H1 (cell line): Measurements from ENCODE around the gene PLA2G4A. TPM values are rescaled to one million over a fixed set of nuclear protein-coding genes. Genes with fewer than 3 reads are reported as not detected.

Experiments
- CTCF ChIA-PET: fragments of 300-600 bp; sonication (Branson Sonifier 250); formaldehyde crosslinking; loops from one replicate; lab custom pipeline; 2021; ENCODE audit not compliant: partially characterized antibody; lab: Charles Lee
- POLR2A ChIA-PET: fragments of 300-600 bp; sonication (Branson Sonifier 250); formaldehyde crosslinking; loops from one replicate; lab custom pipeline; 2021; ENCODE audit warnings: inconsistent platforms; ENCODE audit not compliant: partially characterized antibody; lab: Charles Lee
- DNase-seq, 2 experiments: peaks; one replicate each; pipeline versions ENCODE4 v3.0.0 to v3.0.0-alpha.2; 2010 to 2022; ENCODE audit warnings: low spot score in 2 of 2, low read depth in 1 of 2, mixed read lengths in 1 of 2
- FAIRE-seq: peaks from 2 replicates; lab custom pipeline; 2011; peaks lifted over from hg19 to GRCh38; lab: Jason Lieb, UNC
- H2AFZ ChIP-seq: 2 replicates; pipeline ENCODE4 v1.8.1; 2012; ENCODE audit warnings: low read length, inconsistent platforms
- H2AK5ac ChIP-seq: 2 replicates; pipeline ENCODE4 v1.6.1; 2013; ENCODE audit warnings: low read depth, low read length
- H2BK120ac ChIP-seq: replicated peaks from 2 replicates; pipeline ENCODE3; 2013; ENCODE audit warnings: low read depth, low read length, inconsistent platforms
- H2BK12ac ChIP-seq: 2 replicates; pipeline ENCODE4 v1.6.1; 2013; ENCODE audit warnings: low read depth, low read length
- H2BK15ac ChIP-seq: 2 replicates; pipeline ENCODE4 v1.6.1; 2013; ENCODE audit warnings: low read length
- H2BK20ac ChIP-seq: 2 replicates; pipeline ENCODE4 v1.6.1; 2013; ENCODE audit warnings: low read length
- H2BK5ac ChIP-seq: 2 replicates; pipeline ENCODE4 v1.6.1; 2013; ENCODE audit warnings: low read depth, low read length
- H3K14ac ChIP-seq: 2 replicates; pipeline ENCODE4 v1.6.1; 2013; ENCODE audit warnings: inconsistent platforms; ENCODE audit not compliant: insufficient read length
- H3K18ac ChIP-seq: 2 replicates; pipeline ENCODE4 v1.6.1; 2013; ENCODE audit warnings: low read length; ENCODE audit errors: extremely low read depth
- H3K23ac ChIP-seq: 2 replicates; pipeline ENCODE4 v1.6.1; 2013; ENCODE audit warnings: inconsistent platforms; ENCODE audit not compliant: insufficient read length
- H3K23me2 ChIP-seq: 2 replicates; pipeline ENCODE4 v1.6.1; 2013; ENCODE audit warnings: low read depth, low read length
- H3K27ac ChIP-seq: 2 replicates; pipeline ENCODE4 v1.6.1; 2011; ENCODE audit warnings: low read depth, low read length, inconsistent platforms
- H3K27me3 ChIP-seq, 4 experiments: replicated peaks in 1 of 4; 1 replicate in 1 of 4; 2 replicates in 3 of 4; pipeline versions ENCODE4 v1.6.1 to v1.8.1; 2011 to 2013; ENCODE audit warnings: low read length in 3 of 4, mild to moderate bottlenecking in 3 of 4, inconsistent platforms in 2 of 4, mixed read lengths in 2 of 4, moderate library complexity in 1 of 4; ENCODE audit not compliant: control insufficient read depth in 3 of 4, insufficient read depth in 3 of 4; ENCODE audit errors: extremely low read depth in 1 of 4
- H3K36me3 ChIP-seq, 4 experiments: 2 replicates each; pipeline versions ENCODE4 v1.6.1 to v1.8.1; 2011 to 2013; ENCODE audit warnings: mild to moderate bottlenecking in 4 of 4, low read length in 3 of 4, moderate library complexity in 2 of 4, control low read depth in 1 of 4, inconsistent platforms in 1 of 4; ENCODE audit not compliant: insufficient read depth in 4 of 4, control insufficient read depth in 2 of 4
- H3K4ac ChIP-seq: replicated peaks from 2 replicates; pipeline ENCODE3; 2013; ENCODE audit warnings: low read length, low read depth, mixed read lengths, inconsistent platforms; ENCODE audit not compliant: insufficient read length
- H3K4me1 ChIP-seq, 4 experiments: replicated peaks in 1 of 4; 1 replicate in 1 of 4; 2 replicates in 3 of 4; pipeline versions ENCODE4 v1.6.1 to v1.8.1; 2011 to 2013; ENCODE audit warnings: low read length in 3 of 4, inconsistent platforms in 2 of 4, mixed read lengths in 1 of 4; ENCODE audit not compliant: insufficient read depth in 4 of 4, control insufficient read depth in 3 of 4
- H3K4me2 ChIP-seq, 2 experiments: 2 replicates each; pipeline versions ENCODE4 v1.6.1 to v1.8.1; 2011 to 2013; ENCODE audit warnings: low read depth in 2 of 2, low read length in 2 of 2, control low read depth in 1 of 2, inconsistent platforms in 1 of 2, mild to moderate bottlenecking in 1 of 2; ENCODE audit not compliant: insufficient read depth in 1 of 2
- H3K4me3 ChIP-seq, 4 experiments: fragments of 200-600, 300-600 bp in 1 of 4; sonication (generic), shearing (Covaris generic), sonication (Bioruptor Twin) in 1 of 4; 2 replicates each; pipeline versions ENCODE4 v1.5.1 to v1.8.1; 2011 to 2016; ENCODE audit warnings: low read length in 4 of 4, low read depth in 3 of 4, control low read depth in 2 of 4, inconsistent platforms in 2 of 4, mild to moderate bottlenecking in 2 of 4, mixed read lengths in 1 of 4, moderate library complexity in 1 of 4; ENCODE audit not compliant: insufficient read depth in 2 of 4; ENCODE audit errors: extremely low read depth in 1 of 4
- H3K56ac ChIP-seq: replicated peaks from 2 replicates; pipeline ENCODE3; 2013; ENCODE audit warnings: low read depth, mild to moderate bottlenecking, mixed read lengths, low read length, inconsistent platforms; ENCODE audit not compliant: insufficient read length
- H3K79me1 ChIP-seq: 2 replicates; pipeline ENCODE4 v1.6.1; 2013; ENCODE audit warnings: low read depth, low read length, control low read depth
- H3K79me2 ChIP-seq, 2 experiments: 2 replicates each; pipeline versions ENCODE4 v1.6.1 to v1.8.1; 2012 to 2013; ENCODE audit warnings: low read length in 2 of 2, mild to moderate bottlenecking in 2 of 2, inconsistent platforms in 1 of 2; ENCODE audit not compliant: insufficient read depth in 2 of 2, control insufficient read depth in 1 of 2
- H3K9ac ChIP-seq, 4 experiments: replicated peaks in 1 of 4; 1 replicate in 1 of 4; 2 replicates in 3 of 4; pipeline versions ENCODE4 v1.6.1 to v1.8.1; 2011 to 2013; ENCODE audit warnings: low read depth in 3 of 4, low read length in 3 of 4, control low read depth in 2 of 4, mild to moderate bottlenecking in 2 of 4, moderate library complexity in 2 of 4, inconsistent platforms in 1 of 4; ENCODE audit errors: extremely low read depth in 1 of 4
- H3K9me3 ChIP-seq, 2 experiments: 2 replicates each; pipeline versions ENCODE4 v1.6.1 to v1.8.1; 2012 to 2013; ENCODE audit warnings: mild to moderate bottlenecking in 2 of 2, moderate library complexity in 2 of 2, control low read depth in 1 of 2, inconsistent platforms in 1 of 2, low read depth in 1 of 2, low read length in 1 of 2, mixed read lengths in 1 of 2; ENCODE audit not compliant: insufficient read depth in 2 of 2
- H4K20me1 ChIP-seq, 2 experiments: replicated peaks in 1 of 2; 2 replicates each; pipeline versions ENCODE3 to v1.8.1; 2011 to 2013; ENCODE audit warnings: inconsistent platforms in 2 of 2, low read length in 2 of 2, mild to moderate bottlenecking in 1 of 2; ENCODE audit not compliant: insufficient read depth in 2 of 2, control insufficient read depth in 1 of 2
- H4K5ac ChIP-seq: 2 replicates; pipeline ENCODE4 v1.6.1; 2013; ENCODE audit warnings: low read length, low read depth, mixed read lengths, inconsistent platforms; ENCODE audit not compliant: insufficient read length
- H4K8ac ChIP-seq: 2 replicates; pipeline ENCODE4 v1.8.0; 2013; ENCODE audit warnings: mild to moderate bottlenecking, moderate library complexity, low read length, inconsistent platforms; ENCODE audit not compliant: insufficient read depth; ENCODE audit errors: extremely low read depth
- H4K91ac ChIP-seq: replicated peaks from 2 replicates; pipeline ENCODE3; 2013; ENCODE audit warnings: low read length, mixed read lengths, inconsistent platforms; ENCODE audit not compliant: insufficient read length
- EP300 ChIP-seq, 2 experiments: IDR thresholded peaks; 1 replicate in 1 of 2; 2 replicates in 1 of 2; pipeline ENCODE4 v1.6.1; 2011 to 2012; ENCODE audit warnings: low read depth in 2 of 2, low read length in 2 of 2, mild to moderate bottlenecking in 2 of 2, borderline replicate concordance in 1 of 2, inconsistent platforms in 1 of 2, moderate library complexity in 1 of 2
- GABPA ChIP-seq: IDR thresholded peaks from 2 replicates; pipeline ENCODE4 v1.6.1; 2011; ENCODE audit warnings: mild to moderate bottlenecking, low read length, moderate library complexity, borderline replicate concordance; ENCODE audit not compliant: insufficient read depth
- GTF2F1 ChIP-seq: IDR thresholded peaks from 2 replicates; pipeline ENCODE4 v1.6.1; 2012; ENCODE audit warnings: low read depth, low read length, improper control_type of control experiment, borderline replicate concordance
- JUND ChIP-seq: IDR thresholded peaks from 2 replicates; pipeline ENCODE4 v1.6.1; 2011; ENCODE audit warnings: mild to moderate bottlenecking, improper control_type of control experiment, low read length
- NANOG ChIP-seq: IDR thresholded peaks from 2 replicates; pipeline ENCODE4 v1.6.1; 2011; ENCODE audit warnings: low read length, low read depth, mild to moderate bottlenecking, inconsistent platforms; ENCODE audit not compliant: insufficient read depth, poor library complexity, severe bottlenecking
- POLR2A ChIP-seq, 2 experiments: IDR thresholded peaks; 1 replicate in 1 of 2; 2 replicates in 1 of 2; pipeline ENCODE4 v1.6.1; 2011; ENCODE audit warnings: low read depth in 2 of 2, low read length in 2 of 2, mild to moderate bottlenecking in 2 of 2; ENCODE audit errors: control extremely low read depth in 1 of 2
- SIRT6 ChIP-seq: IDR thresholded peaks from one replicate; pipeline ENCODE4 v1.7.1; 2012; ENCODE audit warnings: low read length, inconsistent platforms
- SP1 ChIP-seq: IDR thresholded peaks from 2 replicates; pipeline ENCODE4 v1.6.1; 2011; ENCODE audit warnings: low read depth, low read length
- SP4 ChIP-seq: IDR thresholded peaks from 2 replicates; pipeline ENCODE4 v1.6.1; 2012; ENCODE audit warnings: low read length, inconsistent platforms
- TBP ChIP-seq: IDR thresholded peaks from 2 replicates; pipeline ENCODE4 v1.6.1; 2011; ENCODE audit warnings: low read depth, low read length, improper control_type of control experiment
- TCF12 ChIP-seq: IDR thresholded peaks from 2 replicates; pipeline ENCODE4 v1.6.1; 2011; ENCODE audit warnings: low read depth, mild to moderate bottlenecking, low read length
- WGBS, 2 experiments: shearing (Covaris generic) in 1 of 2; methylation state at CpG; one replicate each; pipeline versions ENCODE4 v1.1.6 to v1.1.7; 2013 to 2015; ENCODE audit warnings: low lambda C conversion rate in 2 of 2, mixed read lengths in 2 of 2, inconsistent platforms in 1 of 2, low coverage in 1 of 2, missing lambda C conversion rate in 1 of 2; ENCODE audit not compliant: insufficient replicate concordance in 2 of 2, insufficient coverage in 1 of 2, insufficient read length in 1 of 2; ENCODE audit errors: extremely low coverage in 1 of 2, missing lambda C conversion rate in 1 of 2; 5-methylcytosine and 5-hydroxymethylcytosine counted together
- polyA plus RNA-seq, 7 experiments: library from polyadenylated mRNA; depleted of rRNA in 3 of 7; stranded (reverse) in 5 of 7; unstranded in 2 of 7; fragments of >200 nt in 5 of 7; fragments of 200-250 nt in 2 of 7; gene quantifications; 1 replicate in 5 of 7; 2 replicates in 1 of 7; 4 replicates in 1 of 7; pipeline versions ENCODE4 v1.2.1 to v1.2.3, GENCODE V29; 2011 to 2013; ENCODE audit warnings: missing spikeins in 2 of 7, mixed read lengths in 2 of 7
- total RNA-seq: library from RNA; stranded (reverse); fragmentation: NEBNext Ultra II Directional; extraction: Animal tissue kit (Norgen Biotek cat#: 25700); gene quantifications from 2 replicates; pipeline ENCODE4 v1.2.1, GENCODE V29; 2021
- TF ChIP-seq, protein P1 (sequence below): IDR thresholded peaks from 2 replicates; pipeline ENCODE4 v1.6.1; 2012; ENCODE audit warnings: inconsistent platforms

Gene PLA2G4A
- total and polyA plus RNA-seq, 2 of the 8 experiments (the other 6 are each of a cell fraction or from before 2014, with no cell fraction given): 0.63 to 1.4 TPM

DNA sequence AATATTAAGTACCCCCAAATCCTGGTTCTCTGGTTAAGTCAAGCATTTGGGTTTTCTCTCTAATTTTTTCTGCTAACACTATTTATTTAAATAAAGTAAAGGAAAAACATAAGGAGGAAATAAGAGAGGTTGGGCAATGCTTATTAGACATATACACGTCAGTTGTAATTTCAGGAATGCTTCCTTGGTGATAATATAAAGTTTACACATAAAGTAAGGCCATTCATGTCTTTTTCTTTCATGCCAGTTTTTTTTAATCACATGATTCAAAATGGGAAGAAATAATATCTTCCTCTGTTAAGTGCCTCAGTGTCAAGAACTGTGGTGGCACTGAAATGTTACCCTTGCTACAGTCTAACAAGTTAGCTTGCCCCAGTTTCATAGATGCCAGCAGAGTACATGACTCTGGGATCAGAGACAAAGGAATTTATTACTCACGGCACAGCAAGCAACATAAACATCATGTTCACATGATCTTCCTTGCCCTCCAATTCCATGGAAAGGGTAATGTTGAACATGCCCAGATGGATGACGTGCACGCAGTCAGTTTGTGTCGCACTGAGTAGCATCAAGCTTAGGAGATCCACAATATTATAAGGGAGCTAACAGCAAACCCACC, 184.9 kb downstream of the PLA2G4A start:
- H2BK15ac ChIP-seq: no peak overlapping the region
- H2AK5ac ChIP-seq: no peak overlapping the region; the same call in 1 of the 2 replicates
- H2BK20ac ChIP-seq: no peak overlapping the region
- H3K23ac ChIP-seq: no peak overlapping the region
- DNase-seq: no peak
- H3K9ac ChIP-seq: no peak overlapping the region
- H3K23me2 ChIP-seq: no peaks in the 10 kb centered on the region
- no peaks in the 10 kb centered on the region for H3K9me3 ChIP-seq
- H3K18ac ChIP-seq: no peak overlapping the region
- H3K4me2 ChIP-seq: no peak overlapping the region
- no peaks in the 10 kb centered on the region; a peak in 1 of 8 replicates for H3K36me3 ChIP-seq
- no peaks in the 10 kb centered on the region for H3K79me2 ChIP-seq
- CTCF ChIA-PET: interaction anchor here (1.1 to 1.5 kb wide), 2 partner anchors 27 to 38 kb away, joined by 3 to 4 read pairs; no protein-coding TSS in a partner anchor
- POLR2A ChIA-PET: no interaction called here
- no peak overlapping the region for H3K4ac ChIP-seq
- H2BK120ac ChIP-seq: no peak overlapping the region
- no peak overlapping the region for H3K56ac ChIP-seq
- H3K4me1 ChIP-seq: peaks cover 0 to 4% (median 1%) of the 10 kb centered on the region in 4 experiments; a peak in 2 of 7 replicates
- no peak overlapping the region for H3K27ac ChIP-seq
- no peak overlapping the region for H4K8ac ChIP-seq
- no peak overlapping the region for H2BK12ac ChIP-seq
- no peak overlapping the region for H4K91ac ChIP-seq
- no peaks in the 10 kb centered on the region for H3K27me3 ChIP-seq
- WGBS, 2 experiments: 92% methylated on average over 5 of the region's 5 CpGs; no CpG with 5 or more reads in 1 of the 2 experiments
- no peak overlapping the region for H4K5ac ChIP-seq
- H3K14ac ChIP-seq: no peak overlapping the region
- no peak for FAIRE-seq
- H4K20me1 ChIP-seq: no peaks in the 10 kb centered on the region
- H3K4me3 ChIP-seq: no peak overlapping the region
- H3K79me1 ChIP-seq: no peaks in the 10 kb centered on the region
- H2BK5ac ChIP-seq: no peak overlapping the region
- no peak overlapping the region for H2AFZ ChIP-seq
- no peak for TF ChIP-seq POLR2A (IDR thresholded peaks at IDR 0.05; ENCODE audit: control extremely low read depth in 1 of 2, low read depth in 2 of 2, low read length in 2 of 2)
- no peak for TF ChIP-seq GTF2F1
- no peak for TF ChIP-seq GABPA
- no peak for TF ChIP-seq SIRT6
- TF ChIP-seq JUND: no peak
- TF ChIP-seq SP4: no peak
- no peak for TF ChIP-seq EP300 (IDR thresholded peaks at IDR 0.05; ENCODE audit: borderline replicate concordance in 1 of 2, low read depth in 2 of 2, low read length in 2 of 2)
- TF ChIP-seq TCF12: no peak
- no peak for TF ChIP-seq NANOG
- TF ChIP-seq TBP: no peak
- TF ChIP-seq SP1: no peak
- TF ChIP-seq, protein P1, sequence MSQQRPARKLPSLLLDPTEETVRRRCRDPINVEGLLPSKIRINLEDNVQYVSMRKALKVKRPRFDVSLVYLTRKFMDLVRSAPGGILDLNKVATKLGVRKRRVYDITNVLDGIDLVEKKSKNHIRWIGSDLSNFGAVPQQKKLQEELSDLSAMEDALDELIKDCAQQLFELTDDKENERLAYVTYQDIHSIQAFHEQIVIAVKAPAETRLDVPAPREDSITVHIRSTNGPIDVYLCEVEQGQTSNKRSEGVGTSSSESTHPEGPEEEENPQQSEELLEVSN: no peak
